Activated CD8-positive, alpha-beta memory T cell treated with anti-CD3 and anti-CD28 coated beads, Interleukin-2, amount 50 U/mL, for 4 hours (primary cell): Measurements from ENCODE around the gene IARS2.
"Not testable (repeated sequence)": the region's sequence is repeated elsewhere in the genome, so short reads cannot be mapped to it uniquely, and the experiment has no call there.

ENCODE experiments used
- DNase-seq: peaks from one replicate; pipeline ENCODE4 v3.0.0-alpha.2; 2020

The IARS2 gene

DNA sequence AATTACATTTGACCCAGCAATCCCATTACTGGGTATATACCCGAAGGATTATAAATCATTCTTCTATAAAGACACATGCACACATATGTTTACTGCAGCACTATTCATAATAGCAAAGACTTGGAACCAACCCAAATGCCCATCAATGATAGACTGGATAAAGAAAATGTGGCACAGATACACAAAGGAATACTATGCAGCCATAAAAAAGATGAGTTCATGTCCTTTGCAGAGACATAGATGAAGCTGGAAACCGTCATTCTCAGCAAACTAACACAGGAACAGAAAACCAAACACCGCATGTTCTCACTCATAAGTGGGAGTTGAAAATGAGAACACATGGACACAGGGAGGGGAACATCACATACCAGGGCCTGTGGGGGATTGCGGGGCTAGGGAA lies 76.0 kb downstream of the IARS2 start:
- not testable (repeated sequence) for DNase-seq

- DNase-seq, result no peak
Observed at GRCh38 chr1:220170836-220171526, 77.0 kb downstream of the IARS2 start.

- DNase-seq, result no peak
Observed at GRCh38 chr1:220176540-220176939, 82.6 kb downstream of the IARS2 start.

DNA sequence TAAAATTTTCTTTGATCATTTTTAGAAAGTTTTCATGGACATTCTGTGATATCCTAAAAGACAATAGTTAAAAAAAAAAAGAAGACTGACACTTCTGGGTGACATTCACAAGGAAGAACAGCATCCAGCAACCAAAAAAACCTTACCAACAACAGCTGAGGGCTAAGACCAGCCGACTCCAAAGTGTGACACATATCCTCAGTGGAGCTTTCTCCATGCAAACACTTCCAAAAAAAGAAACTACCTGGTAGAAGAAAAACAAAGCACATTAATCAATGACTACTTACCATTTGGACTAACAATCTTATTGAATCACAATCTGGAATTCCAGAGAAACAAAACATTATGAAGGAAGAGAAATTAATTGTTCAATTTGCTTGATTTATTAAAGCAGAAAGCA lies 88.2 kb downstream of the IARS2 start:
- no peak for DNase-seq

DNA sequence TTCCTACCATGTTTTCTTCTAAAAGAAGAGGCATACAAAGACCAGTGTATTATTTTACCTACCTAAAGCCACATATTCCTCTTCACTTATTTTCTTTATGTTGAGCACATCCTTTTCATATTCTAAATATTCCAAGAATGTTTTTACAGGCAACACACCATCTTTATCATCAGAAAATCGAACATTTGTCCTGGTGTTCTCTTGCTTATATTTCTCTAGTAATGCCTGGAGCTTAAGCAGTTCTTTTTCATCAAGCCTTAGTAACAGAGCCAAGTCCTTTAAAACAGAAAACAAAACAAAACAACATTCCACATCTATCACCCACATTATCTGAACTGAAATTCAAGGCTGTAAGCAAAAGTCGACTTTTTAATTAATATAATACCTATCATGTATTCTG lies 88.7 kb downstream of the IARS2 start:
- DNase-seq, result no peak

DNA sequence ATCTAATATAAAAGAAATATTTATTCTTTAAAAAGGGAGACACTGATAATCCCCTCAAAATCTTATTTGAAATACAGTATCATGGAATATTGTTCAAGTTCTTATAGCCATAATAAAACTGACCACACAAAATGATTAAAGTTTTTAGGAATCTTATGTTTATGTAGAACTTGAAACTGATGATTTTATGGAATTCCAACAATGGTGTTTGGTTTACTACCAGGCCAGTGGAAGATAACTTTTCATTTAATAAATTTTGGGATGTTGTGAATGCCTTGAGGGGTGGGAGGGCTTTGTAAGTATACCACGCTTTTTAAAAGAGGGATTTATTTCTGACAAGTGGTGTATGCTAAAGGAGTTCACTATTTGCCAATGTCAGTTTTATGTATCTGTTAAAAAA lies 90.6 kb downstream of the IARS2 start:
- no peak for DNase-seq

GRCh38 chr1:220186752-220187151 lies 92.8 kb downstream of the IARS2 start:
- no peak for DNase-seq

DNA sequence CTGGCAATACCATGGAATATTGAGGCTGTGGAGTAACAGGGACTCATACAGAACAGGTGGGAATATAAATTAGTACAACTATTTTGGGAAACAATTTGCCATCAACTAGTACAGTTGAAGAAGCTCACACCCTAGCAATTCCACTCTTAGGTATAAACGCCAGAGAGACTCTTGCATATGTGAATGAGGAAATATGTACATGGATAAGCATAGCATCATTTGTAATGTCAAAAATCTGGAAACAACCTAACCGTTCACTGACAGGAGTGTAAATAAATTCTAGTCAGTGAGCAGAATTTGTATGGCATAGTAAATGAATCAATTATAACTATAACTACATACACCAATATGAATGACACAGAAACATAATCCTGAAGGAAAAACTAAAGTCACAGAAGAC lies 94.6 kb downstream of the IARS2 start:
- DNase-seq, result no peak

- DNase-seq, result no peak
Observed at GRCh38 chr1:220189750-220190347, 95.9 kb downstream of the IARS2 start.

DNA sequence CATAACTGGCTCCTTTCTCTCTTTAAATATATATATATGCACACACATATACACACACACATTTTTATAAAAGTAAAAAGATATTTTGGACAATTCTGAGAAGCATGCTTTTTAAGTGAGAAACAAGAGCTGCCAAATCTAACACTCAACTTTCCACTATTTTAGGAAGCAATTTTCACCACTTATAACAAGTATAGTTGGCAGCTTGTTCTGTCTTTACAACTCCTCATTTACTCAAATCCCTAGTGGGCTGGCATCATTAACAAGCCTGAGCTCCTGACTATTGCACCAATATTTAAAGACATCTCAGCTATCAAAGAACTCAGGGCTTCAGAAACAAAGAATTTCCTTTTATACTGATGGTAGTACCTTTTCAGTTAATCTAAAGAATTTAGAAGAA lies 101.8 kb downstream of the IARS2 start:
- no peak for DNase-seq
